ENCODE results near the gene FGF1. TPM values are rescaled to one million over a fixed set of nuclear protein-coding genes. Genes with fewer than 3 reads are reported as not detected.

Gene FGF1
- total and polyA plus RNA-seq, 8 donors = 0.73 to 3.5 (median 1.0) TPM; not detected in 3

DNA sequence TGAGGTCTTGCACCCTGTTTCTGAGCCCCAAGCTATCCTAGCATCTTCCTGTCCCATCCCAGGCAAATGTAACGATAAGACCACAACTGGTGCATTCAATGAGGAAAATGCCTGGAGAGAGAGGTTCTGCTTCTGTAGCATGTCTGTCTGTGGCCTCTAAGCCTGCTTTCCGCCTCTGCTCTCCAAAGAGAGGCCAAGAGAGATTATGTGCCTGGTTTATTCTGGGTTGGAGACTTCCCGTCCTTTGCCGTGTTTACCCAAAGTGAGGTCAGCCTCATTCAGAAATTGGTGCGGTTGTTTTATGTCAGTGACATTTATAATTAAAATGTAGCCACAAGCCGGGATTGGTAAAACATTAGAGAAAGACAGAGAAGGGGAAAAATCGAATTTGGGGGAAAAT lies 77.8 kb downstream of the FGF1 start:
- peak in 1 of 2 donors; percentile 42 for DNase-seq
- 44 to 57% (median 46%) methylated on average over 7 of the region's 7 CpGs for WGBS, 5 donors
- intact Hi-C loops (cut with DNase I; ENCODE audit: low total_unique reads) = no loop called here

DNA sequence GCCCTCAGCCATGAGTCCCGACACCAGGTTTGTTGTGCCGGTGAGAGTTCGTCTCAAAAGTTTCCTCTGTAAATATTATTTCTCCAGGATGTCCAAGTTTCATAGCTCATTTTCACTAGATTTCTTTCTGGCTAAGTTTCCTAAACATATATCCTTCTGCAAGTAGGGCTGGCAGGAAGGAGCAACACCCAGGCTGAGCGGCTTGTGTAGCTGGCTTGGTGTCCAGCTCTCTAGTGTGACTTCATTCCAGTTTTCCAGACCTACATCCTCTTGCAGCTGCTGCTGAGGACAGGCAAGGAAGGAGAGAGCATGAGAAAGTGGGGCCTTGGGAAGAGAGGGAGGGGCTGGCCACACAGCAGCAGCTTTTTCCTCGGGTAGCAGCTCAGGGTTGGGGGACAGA lies 80.3 kb downstream of the FGF1 start:
- WGBS, 5 donors = 55 to 73% (median 68%) methylated on average over 5 of the region's 5 CpGs
- peak in 1 of 2 donors; percentile 78 for DNase-seq
- intact Hi-C loops (cut with DNase I; ENCODE audit: low total_unique reads) = no loop called here
- Histone ChIP-seq H3K4me3 (no peak overlapping the region), H3K36me3 (no peaks in the 10 kb centered on the region), H3K9me3 (no peaks in the 10 kb centered on the region), H3K27me3 (no peaks in the 10 kb centered on the region), H3K4me1 (peaks cover 7 to 22% (median 16%) of the 10 kb centered on the region in 4 donors), H3K27ac (peak overlapping the region in 2 of 5 donors; percentile 23 to 24)
- TF ChIP-seq, protein P1, sequence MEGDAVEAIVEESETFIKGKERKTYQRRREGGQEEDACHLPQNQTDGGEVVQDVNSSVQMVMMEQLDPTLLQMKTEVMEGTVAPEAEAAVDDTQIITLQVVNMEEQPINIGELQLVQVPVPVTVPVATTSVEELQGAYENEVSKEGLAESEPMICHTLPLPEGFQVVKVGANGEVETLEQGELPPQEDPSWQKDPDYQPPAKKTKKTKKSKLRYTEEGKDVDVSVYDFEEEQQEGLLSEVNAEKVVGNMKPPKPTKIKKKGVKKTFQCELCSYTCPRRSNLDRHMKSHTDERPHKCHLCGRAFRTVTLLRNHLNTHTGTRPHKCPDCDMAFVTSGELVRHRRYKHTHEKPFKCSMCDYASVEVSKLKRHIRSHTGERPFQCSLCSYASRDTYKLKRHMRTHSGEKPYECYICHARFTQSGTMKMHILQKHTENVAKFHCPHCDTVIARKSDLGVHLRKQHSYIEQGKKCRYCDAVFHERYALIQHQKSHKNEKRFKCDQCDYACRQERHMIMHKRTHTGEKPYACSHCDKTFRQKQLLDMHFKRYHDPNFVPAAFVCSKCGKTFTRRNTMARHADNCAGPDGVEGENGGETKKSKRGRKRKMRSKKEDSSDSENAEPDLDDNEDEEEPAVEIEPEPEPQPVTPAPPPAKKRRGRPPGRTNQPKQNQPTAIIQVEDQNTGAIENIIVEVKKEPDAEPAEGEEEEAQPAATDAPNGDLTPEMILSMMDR (IDR thresholded peaks at IDR 0.05) = no peak
- TF ChIP-seq POLR2A (IDR thresholded peaks at IDR 0.05) (no peak), POLR2AphosphoS5 (IDR thresholded peaks at IDR 0.05) (no peak), EP300 (IDR thresholded peaks at IDR 0.05) (no peak)

More for the DNA sequence above, 77.8 kb downstream of the FGF1 start:
- Histone ChIP-seq H3K36me3 (no peaks in the 10 kb centered on the region), H3K27me3 (no peaks in the 10 kb centered on the region), H3K4me3 (no peak overlapping the region), H3K27ac (peak overlapping the region in 3 of 5 donors; percentile 9 to 42 (median 14)), H3K9me3 (no peaks in the 10 kb centered on the region), H3K4me1 (peaks cover 0 to 20% (median 7%) of the 10 kb centered on the region in 4 donors)
- TF ChIP-seq, protein P1 (IDR thresholded peaks at IDR 0.05) = no peak
- TF ChIP-seq POLR2AphosphoS5 (IDR thresholded peaks at IDR 0.05) = peak; percentile 43 to 65 (median 44)

DNA sequence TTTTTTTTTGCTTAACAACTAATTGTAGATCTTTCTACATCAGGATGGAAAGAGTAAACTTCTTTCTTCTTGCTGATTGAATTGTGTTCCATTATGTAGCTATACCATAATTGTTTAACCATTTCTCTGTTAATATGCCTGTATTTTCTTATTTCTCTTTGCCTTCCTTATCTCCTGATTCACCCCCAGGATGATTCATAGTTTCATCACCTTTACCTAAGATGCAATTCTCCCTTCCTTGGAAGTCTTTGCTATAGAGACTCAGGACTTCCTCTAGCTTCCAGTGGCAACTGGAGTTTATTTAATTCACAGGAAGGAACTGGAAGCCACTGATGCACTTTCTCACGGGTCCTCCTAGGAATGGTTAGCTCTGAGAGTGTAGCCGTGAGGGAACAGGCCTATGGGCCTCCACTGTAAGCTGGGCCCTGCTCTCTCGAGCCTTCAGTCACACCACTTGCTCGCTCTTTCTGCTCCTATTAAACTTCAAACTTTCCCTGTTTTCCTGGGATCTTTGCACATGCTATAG lies 83.1 kb downstream of the FGF1 start:
- intact Hi-C loops (cut with DNase I; ENCODE audit: low total_unique reads) = no loop called here
- H3K36me3 ChIP-seq = no peaks in the 10 kb centered on the region
- TF ChIP-seq EP300 (IDR thresholded peaks at IDR 0.05) = no peak
- TF ChIP-seq POLR2A (IDR thresholded peaks at IDR 0.05) = no peak
- TF ChIP-seq, protein P1 (IDR thresholded peaks at IDR 0.05) = no peak
- H3K27ac ChIP-seq = no peak overlapping the region
- peaks cover 7 to 32% (median 16%) of the 10 kb centered on the region in 4 donors for H3K4me1 ChIP-seq
- WGBS, 5 donors = 73 to 89% (median 75%) methylated on average over 4 of the region's 4 CpGs
- no peaks in the 10 kb centered on the region for H3K27me3 ChIP-seq
- H3K9me3 ChIP-seq = no peaks in the 10 kb centered on the region
- no peak overlapping the region for H3K4me3 ChIP-seq
- no peak for DNase-seq

DNA sequence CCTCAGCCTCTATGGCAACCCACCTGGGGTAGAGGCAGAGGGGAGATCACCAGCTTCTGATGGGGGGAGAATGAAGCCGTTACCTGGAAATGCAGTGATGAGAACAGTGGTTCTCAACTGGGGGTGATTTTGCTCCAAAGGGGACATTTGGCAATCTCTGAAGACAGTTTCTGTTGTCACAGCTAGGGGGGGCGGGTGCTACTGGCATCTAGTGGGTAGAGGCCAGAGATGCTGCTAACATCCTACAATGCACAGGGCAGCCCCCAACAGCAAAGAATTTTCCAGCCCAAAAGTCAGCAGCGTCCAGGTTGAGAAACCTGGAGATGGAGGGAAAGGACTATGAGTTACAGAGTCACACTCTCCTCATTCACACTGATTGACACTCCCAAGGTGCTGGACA lies 84.5 kb downstream of the FGF1 start:
- H3K9me3 ChIP-seq = no peaks in the 10 kb centered on the region
- peak overlapping the region in 3 of 5 donors; percentile 54 to 65 (median 56) for H3K27ac ChIP-seq
- H3K36me3 ChIP-seq = no peaks in the 10 kb centered on the region
- no peak for TF ChIP-seq POLR2AphosphoS5 (IDR thresholded peaks at IDR 0.05)
- no peak for TF ChIP-seq POLR2A (IDR thresholded peaks at IDR 0.05)
- TF ChIP-seq EP300 (IDR thresholded peaks at IDR 0.05) = no peak
- TF ChIP-seq, protein P1 (IDR thresholded peaks at IDR 0.05) = no peak
- no peak overlapping the region for H3K4me3 ChIP-seq
- DNase-seq = no peak
- intact Hi-C loops (cut with DNase I; ENCODE audit: low total_unique reads) = no loop called here
- no peaks in the 10 kb centered on the region for H3K27me3 ChIP-seq
- peaks cover 7 to 30% (median 13%) of the 10 kb centered on the region in 4 donors for H3K4me1 ChIP-seq
- WGBS, 5 donors = 79 to 95% (median 88%) methylated on average over 3 of the region's 3 CpGs

All from stomach (tissue), 9 donors.